ENCODE measurements around the gene C6orf47. TPM values are rescaled to one million over a fixed set of nuclear protein-coding genes. Genes with fewer than 3 reads are reported as not detected.

C6orf47 gene
- total RNA-seq, 1 donor from 2014 or later, result 28.8 TPM

DNA sequence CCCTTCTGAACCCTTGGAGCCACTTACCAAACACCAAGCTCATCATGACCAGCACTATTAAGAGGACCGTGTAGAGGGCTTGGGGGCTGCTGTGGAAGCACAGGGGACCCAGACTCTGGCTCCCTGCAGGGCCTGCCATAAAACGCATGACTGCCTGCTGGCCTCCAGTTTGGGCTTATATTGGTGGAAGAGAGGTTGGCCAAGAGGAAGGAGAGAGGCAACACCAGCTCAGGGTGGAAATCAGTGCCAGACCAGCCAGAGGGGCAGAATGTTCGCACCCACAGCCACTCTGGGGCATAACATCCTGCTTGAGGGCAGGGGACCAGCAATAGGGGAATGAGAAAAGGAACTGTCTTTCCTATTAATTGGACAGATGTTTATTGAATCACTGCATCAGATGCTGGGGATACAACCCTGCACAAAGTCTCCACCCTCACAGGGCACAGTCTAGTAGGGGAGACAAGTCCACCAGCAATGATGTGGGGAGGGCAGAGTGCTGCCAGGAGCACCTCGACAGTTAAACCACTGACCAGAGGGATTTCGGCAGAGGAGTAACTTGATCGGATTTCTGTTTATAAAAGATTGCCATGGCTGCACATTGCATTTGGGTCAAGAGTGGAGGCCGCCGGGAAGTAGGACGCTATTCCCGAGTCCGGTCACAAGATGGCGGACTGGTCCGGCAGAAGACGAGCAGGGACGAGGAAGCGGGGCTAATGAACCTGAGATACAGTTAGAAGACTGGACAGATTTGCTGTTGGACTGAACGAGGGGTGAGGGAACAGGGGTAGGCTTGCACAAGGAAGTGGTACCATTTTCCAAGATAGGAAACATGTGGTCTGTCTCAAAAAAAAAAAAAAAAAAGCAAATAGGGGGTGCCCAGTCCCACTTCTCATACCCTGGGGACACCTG lies 19.9 kb upstream of the C6orf47 start, which contains the start of gene LY6G5C:
LY6G5C (minus strand) TSS at position 842 of the 909 bp plus-strand sequence; CDS start at position 148, 694 bp downstream.
- peak within 1 kb of the TSS; percentile 77 for H3K27ac Mint-ChIP-seq (ENCODE audit: unreplicated experiment)
- H3K27me3 Mint-ChIP-seq (ENCODE audit: unreplicated experiment), result peaks cover 12% of the 10 kb centered on the region
- peak; percentile 81 for DNase-seq
- TF ChIP-seq, protein P1, sequence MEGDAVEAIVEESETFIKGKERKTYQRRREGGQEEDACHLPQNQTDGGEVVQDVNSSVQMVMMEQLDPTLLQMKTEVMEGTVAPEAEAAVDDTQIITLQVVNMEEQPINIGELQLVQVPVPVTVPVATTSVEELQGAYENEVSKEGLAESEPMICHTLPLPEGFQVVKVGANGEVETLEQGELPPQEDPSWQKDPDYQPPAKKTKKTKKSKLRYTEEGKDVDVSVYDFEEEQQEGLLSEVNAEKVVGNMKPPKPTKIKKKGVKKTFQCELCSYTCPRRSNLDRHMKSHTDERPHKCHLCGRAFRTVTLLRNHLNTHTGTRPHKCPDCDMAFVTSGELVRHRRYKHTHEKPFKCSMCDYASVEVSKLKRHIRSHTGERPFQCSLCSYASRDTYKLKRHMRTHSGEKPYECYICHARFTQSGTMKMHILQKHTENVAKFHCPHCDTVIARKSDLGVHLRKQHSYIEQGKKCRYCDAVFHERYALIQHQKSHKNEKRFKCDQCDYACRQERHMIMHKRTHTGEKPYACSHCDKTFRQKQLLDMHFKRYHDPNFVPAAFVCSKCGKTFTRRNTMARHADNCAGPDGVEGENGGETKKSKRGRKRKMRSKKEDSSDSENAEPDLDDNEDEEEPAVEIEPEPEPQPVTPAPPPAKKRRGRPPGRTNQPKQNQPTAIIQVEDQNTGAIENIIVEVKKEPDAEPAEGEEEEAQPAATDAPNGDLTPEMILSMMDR (IDR thresholded peaks at IDR 0.05; ENCODE audit: partially characterized antibody, unreplicated experiment), result peak; percentile 45
- peaks cover 17% of the 10 kb centered on the region for H3K9me3 Mint-ChIP-seq (ENCODE audit: unreplicated experiment)
- no peaks in the 10 kb centered on the region for H3K36me3 Mint-ChIP-seq (ENCODE audit: unreplicated experiment)
- peaks cover 12% of the 10 kb centered on the region for H3K4me1 Mint-ChIP-seq (ENCODE audit: low read depth, unreplicated experiment)
- H3K4me3 Mint-ChIP-seq (ENCODE audit: unreplicated experiment), result peak within 1 kb of the TSS; percentile 89

DNA sequence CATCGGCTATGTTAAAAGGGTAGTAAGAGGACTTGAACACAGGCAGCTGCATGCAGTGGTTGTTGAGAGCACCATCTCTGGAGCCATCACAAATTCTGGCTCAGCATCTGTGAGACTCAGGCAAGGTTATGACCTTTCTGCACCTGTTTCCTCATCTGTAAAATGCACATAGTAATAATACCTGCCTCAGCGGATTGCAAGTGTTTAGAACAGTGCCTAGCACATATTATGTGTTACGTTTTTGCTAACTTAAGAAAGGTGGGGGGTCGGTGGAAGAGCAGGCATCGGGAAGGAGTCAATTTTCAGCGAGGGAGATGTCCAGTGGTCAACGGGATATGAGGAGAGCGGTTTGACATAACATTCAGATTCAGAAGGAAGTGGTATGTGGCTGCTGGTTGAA lies 17.4 kb upstream of the C6orf47 start:
- no peak for DNase-seq
- H3K36me3 Mint-ChIP-seq (ENCODE audit: unreplicated experiment), result no peaks in the 10 kb centered on the region
- TF ChIP-seq, protein P1 (IDR thresholded peaks at IDR 0.05; ENCODE audit: partially characterized antibody, unreplicated experiment), result no peak
- peaks cover 15% of the 10 kb centered on the region for H3K9me3 Mint-ChIP-seq (ENCODE audit: unreplicated experiment)
- peaks cover 12% of the 10 kb centered on the region for H3K27me3 Mint-ChIP-seq (ENCODE audit: unreplicated experiment)
- H3K27ac Mint-ChIP-seq (ENCODE audit: unreplicated experiment), result peak overlapping the region; percentile 10
- no peak overlapping the region for H3K4me3 Mint-ChIP-seq (ENCODE audit: unreplicated experiment)
- H3K4me1 Mint-ChIP-seq (ENCODE audit: low read depth, unreplicated experiment), result peaks cover 9% of the 10 kb centered on the region

DNA sequence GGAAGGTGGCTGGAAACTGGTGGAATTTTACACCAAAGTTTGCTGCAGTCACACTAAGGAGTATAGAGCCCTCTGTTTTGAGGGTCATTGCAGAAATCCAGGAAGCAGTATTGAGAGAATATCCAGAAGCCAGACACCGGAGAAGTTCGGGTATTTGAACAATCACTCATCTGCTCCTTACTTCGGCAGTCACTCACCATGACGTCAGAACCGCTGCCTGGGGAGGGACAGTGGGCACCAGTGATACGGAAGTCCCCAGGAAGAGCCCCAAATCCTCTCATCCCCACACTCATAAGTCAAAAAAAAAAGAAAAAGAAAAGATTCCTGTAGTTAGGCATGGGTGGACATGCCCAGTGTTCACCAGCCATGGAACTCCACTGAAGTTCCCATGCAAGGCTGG lies 16.3 kb upstream of the C6orf47 start:
- DNase-seq, result no peak
- Mint-ChIP-seq H3K36me3 (ENCODE audit: unreplicated experiment) (no peaks in the 10 kb centered on the region), H3K27ac (ENCODE audit: unreplicated experiment) (no peak overlapping the region), H3K4me3 (ENCODE audit: unreplicated experiment) (no peak overlapping the region), H3K9me3 (ENCODE audit: unreplicated experiment) (peaks cover 15% of the 10 kb centered on the region), H3K27me3 (ENCODE audit: unreplicated experiment) (peaks cover 11% of the 10 kb centered on the region), H3K4me1 (ENCODE audit: low read depth, unreplicated experiment) (peaks cover 9% of the 10 kb centered on the region)
- TF ChIP-seq, protein P1 (IDR thresholded peaks at IDR 0.05; ENCODE audit: partially characterized antibody, unreplicated experiment), result no peak

DNA sequence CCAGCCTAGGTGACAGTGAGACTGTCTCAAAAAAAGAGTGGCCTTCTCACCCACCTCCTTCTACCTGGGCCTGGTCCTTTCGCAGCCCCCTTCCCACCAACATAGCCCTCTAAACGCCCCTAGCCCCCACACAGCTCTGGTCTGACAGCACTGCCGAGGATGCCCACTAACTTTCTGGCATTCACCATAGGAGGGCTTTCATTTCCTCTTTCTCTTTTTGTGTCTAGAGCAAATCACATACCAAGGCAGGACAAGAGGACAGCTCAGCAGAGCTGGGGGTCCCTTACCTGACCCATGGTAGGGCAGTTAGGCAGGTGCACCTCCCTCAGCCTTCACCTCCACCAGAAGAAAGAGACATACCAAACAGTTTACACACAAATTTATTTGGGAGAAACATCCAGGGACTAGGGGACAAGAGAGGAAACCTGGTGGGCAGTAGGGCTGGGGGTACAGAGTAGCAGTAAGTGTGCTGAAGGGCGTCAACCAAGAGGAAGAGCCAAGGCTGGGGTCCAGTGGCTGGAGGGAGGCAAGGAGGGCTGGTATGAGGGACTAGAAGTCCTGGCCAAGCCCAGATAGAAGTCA lies 15.8 kb upstream of the C6orf47 start:
- Mint-ChIP-seq H3K9me3 (ENCODE audit: unreplicated experiment) (peaks cover 15% of the 10 kb centered on the region), H3K4me3 (ENCODE audit: unreplicated experiment) (no peak overlapping the region), H3K27ac (ENCODE audit: unreplicated experiment) (no peak overlapping the region), H3K36me3 (ENCODE audit: unreplicated experiment) (no peaks in the 10 kb centered on the region), H3K4me1 (ENCODE audit: low read depth, unreplicated experiment) (peaks cover 9% of the 10 kb centered on the region), H3K27me3 (ENCODE audit: unreplicated experiment) (peaks cover 11% of the 10 kb centered on the region)
- TF ChIP-seq, protein P1 (IDR thresholded peaks at IDR 0.05; ENCODE audit: partially characterized antibody, unreplicated experiment), result no peak
- DNase-seq, result no peak

DNA sequence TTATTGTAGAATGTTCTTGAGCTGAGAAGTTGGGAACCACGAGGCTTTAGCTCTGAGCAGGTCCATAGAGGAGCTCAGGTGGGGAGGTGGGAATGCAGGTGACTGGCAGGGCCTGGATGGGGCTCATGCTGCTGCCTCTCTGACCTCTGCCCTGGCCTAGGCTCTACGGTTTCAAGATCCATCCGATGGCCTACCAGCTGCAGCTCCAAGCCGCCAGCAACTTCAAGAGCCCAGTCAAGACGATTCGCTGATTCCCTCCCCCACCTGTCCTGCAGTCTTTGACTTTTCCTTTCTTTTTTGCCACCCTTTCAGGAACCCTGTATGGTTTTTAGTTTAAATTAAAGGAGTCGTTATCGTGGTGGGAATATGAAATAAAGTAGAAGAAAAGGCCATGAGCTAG lies 9.1 kb upstream of the C6orf47 start, which contains the start of gene LY6G5B:
LY6G5B (plus strand) TSS at position 301 of the 400 bp plus-strand sequence. CDS start 975 bp downstream, outside the sequence.
- no peaks in the 10 kb centered on the region for H3K36me3 Mint-ChIP-seq (ENCODE audit: unreplicated experiment)
- peaks cover 6% of the 10 kb centered on the region for H3K27me3 Mint-ChIP-seq (ENCODE audit: unreplicated experiment)
- TF ChIP-seq, protein P1 (IDR thresholded peaks at IDR 0.05; ENCODE audit: partially characterized antibody, unreplicated experiment), result no peak
- H3K9me3 Mint-ChIP-seq (ENCODE audit: unreplicated experiment), result peaks cover 6% of the 10 kb centered on the region
- H3K27ac Mint-ChIP-seq (ENCODE audit: unreplicated experiment), result no peak within 1 kb of the TSS
- H3K4me1 Mint-ChIP-seq (ENCODE audit: low read depth, unreplicated experiment), result peaks cover 2% of the 10 kb centered on the region
- DNase-seq, result no peak
- H3K4me3 Mint-ChIP-seq (ENCODE audit: unreplicated experiment), result peak within 1 kb of the TSS; percentile 38

All from glutamatergic neuron (in vitro differentiated cells).